Adrenal gland (tissue), 5 donors: ENCODE data around the gene ZNF91.

Experiments used
- CTCF ChIP-seq, 6 experiments: fragments of 450-650 bp in 4 of 6; fragments of 200-600 bp in 2 of 6; sonication (generic) in 1 of 6; IDR thresholded peaks; 1 replicate in 5 of 6; 2 replicates in 1 of 6; pipeline versions ENCODE4 v1.5.1 to v1.8.0; 2016 to 2021; ENCODE audit warnings: antibody characterized with exemption in 6 of 6, mild to moderate bottlenecking in 2 of 6, moderate library complexity in 1 of 6
- POLR2A ChIP-seq, 2 donors: fragments of 450-650 bp; IDR thresholded peaks; one replicate each; pipeline ENCODE4 v1.6.1; 2017; ENCODE audit warnings: antibody characterized with exemption in 2 of 2, mild to moderate bottlenecking in 2 of 2, moderate library complexity in 1 of 2
- donor health status: DM: no; HTN: no; CAD: no.

DNA sequence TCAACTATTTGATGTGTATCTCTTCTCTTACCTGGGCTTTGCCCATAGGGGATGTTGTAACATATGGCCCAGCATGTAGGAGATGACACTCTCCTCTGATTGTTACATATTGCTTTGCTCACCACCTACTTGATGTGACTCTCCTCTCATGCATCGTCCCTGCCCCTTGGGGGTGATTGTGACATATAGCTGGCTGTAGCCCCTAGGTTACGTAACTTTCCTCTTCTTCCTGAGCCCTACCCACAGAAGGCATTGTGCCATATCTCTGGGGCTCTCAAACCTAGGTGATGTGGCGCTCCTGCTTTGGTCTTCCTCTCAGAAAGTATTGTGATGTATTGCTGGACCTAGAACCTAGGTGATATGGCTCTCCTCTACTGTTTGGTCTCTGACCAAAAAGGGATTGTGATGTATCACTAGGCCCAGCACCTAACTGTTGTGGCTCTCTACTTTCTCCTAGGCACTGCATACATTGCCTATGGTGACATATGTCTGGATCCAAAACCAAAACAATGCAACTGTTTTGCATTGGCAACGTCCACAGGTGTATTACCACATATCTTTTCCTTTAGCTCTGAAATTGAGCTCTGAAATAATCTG, 73.2 kb downstream of the ZNF91 start:
- TF ChIP-seq CTCF (IDR thresholded peaks at IDR 0.05): no peak
- TF ChIP-seq POLR2A (IDR thresholded peaks at IDR 0.05): no peak
